ENCODE measurements around the gene PDE8B.
"Not testable (repeated sequence)": the region's sequence is repeated elsewhere in the genome, so short reads cannot be mapped to it uniquely, and the experiment has no call there.

The PDE8B gene

GRCh38 chr5:77359231-77359630 lies 148.8 kb downstream of the PDE8B start:
- DNase-seq (ENCODE audit: low read depth), result no peak

- no peak for DNase-seq (ENCODE audit: low read depth)
Observed at GRCh38 chr5:77360381-77360780, 149.9 kb downstream of the PDE8B start.

- DNase-seq (ENCODE audit: low read depth), result no peak
Observed at GRCh38 chr5:77360973-77361372, 150.5 kb downstream of the PDE8B start.

GRCh38 chr5:77366717-77367500 lies 156.4 kb downstream of the PDE8B start:
- DNase-seq (ENCODE audit: low read depth), result no peak

- no peak for DNase-seq (ENCODE audit: low read depth)
Observed at GRCh38 chr5:77367741-77368140, 157.3 kb downstream of the PDE8B start.

GRCh38 chr5:77368367-77368766 lies 157.9 kb downstream of the PDE8B start:
- no peak for DNase-seq (ENCODE audit: low read depth)

- DNase-seq (ENCODE audit: low read depth), result no peak
Observed at GRCh38 chr5:77369566-77369965, 159.1 kb downstream of the PDE8B start.

GRCh38 chr5:77374686-77375085 lies 164.2 kb downstream of the PDE8B start:
- DNase-seq (ENCODE audit: low read depth), result no peak

GRCh38 chr5:77376609-77377300 lies 166.3 kb downstream of the PDE8B start:
- no peak for DNase-seq (ENCODE audit: low read depth)

GRCh38 chr5:77379558-77380061 lies 169.1 kb downstream of the PDE8B start:
- DNase-seq (ENCODE audit: low read depth), result no peak

- no peak for DNase-seq (ENCODE audit: low read depth)
Observed at GRCh38 chr5:77380636-77381035, 170.2 kb downstream of the PDE8B start.

GRCh38 chr5:77383336-77383735 lies 172.9 kb downstream of the PDE8B start:
- not testable (repeated sequence) for DNase-seq (ENCODE audit: low read depth)

- DNase-seq (ENCODE audit: low read depth), result not testable (repeated sequence)
Observed at GRCh38 chr5:77386340-77386739, 175.9 kb downstream of the PDE8B start.

GRCh38 chr5:77389746-77390145 lies 179.3 kb downstream of the PDE8B start:
- no peak for DNase-seq (ENCODE audit: low read depth)

GRCh38 chr5:77390221-77390620 lies 179.7 kb downstream of the PDE8B start:
- no peak for DNase-seq (ENCODE audit: low read depth)

- peak; percentile 59 for DNase-seq (ENCODE audit: low read depth)
Observed at GRCh38 chr5:77390795-77391194, 180.3 kb downstream of the PDE8B start.

GRCh38 chr5:77391240-77391765 lies 180.8 kb downstream of the PDE8B start:
- no peak for DNase-seq (ENCODE audit: low read depth)

GRCh38 chr5:77394064-77394715 lies 183.7 kb downstream of the PDE8B start:
- no peak for DNase-seq (ENCODE audit: low read depth)

GRCh38 chr5:77396017-77396416 lies 185.5 kb downstream of the PDE8B start:
- no peak for DNase-seq (ENCODE audit: low read depth)

- no peak for DNase-seq (ENCODE audit: low read depth)
Observed at GRCh38 chr5:77397686-77398292, 187.3 kb downstream of the PDE8B start.

- DNase-seq (ENCODE audit: low read depth), result no peak
Observed at GRCh38 chr5:77398458-77398857, 188.0 kb downstream of the PDE8B start.

- DNase-seq (ENCODE audit: low read depth), result no peak
Observed at GRCh38 chr5:77398896-77399295, 188.4 kb downstream of the PDE8B start.
